Endometrial microvascular endothelial cells (primary cell): ENCODE measurements around the gene TEKTIP1. TPM values are rescaled to one million over a fixed set of nuclear protein-coding genes. Genes with fewer than 3 reads are reported as not detected.
"Not testable (repeated sequence)": the region's sequence is repeated elsewhere in the genome, so short reads cannot be mapped to it uniquely, and the experiment has no call there.

Experiments used
- in situ Hi-C: cut with HindIII; loops from 2 replicates; pipeline ENCODE4 v1.10.0; 2017; ENCODE audit warnings: low sequenced_read_pairs, low pct_unique_long_range_greater_than_20kb; ENCODE audit errors: inconsistent ontology term
- total RNA-seq: library from RNA; depleted of rRNA; stranded (reverse); fragments of >200 nt; gene quantifications from one replicate; pipeline ENCODE4 v1.2.3, GENCODE V29; 2015; ENCODE audit errors: inconsistent ontology term

Gene TEKTIP1
- total RNA-seq, 1 donor from 2014 or later: not detected

- in situ Hi-C loops: no loop called here
Measured at GRCh38 chr19:3575260-3575741, 36.3 kb downstream of the TEKTIP1 start.

DNA sequence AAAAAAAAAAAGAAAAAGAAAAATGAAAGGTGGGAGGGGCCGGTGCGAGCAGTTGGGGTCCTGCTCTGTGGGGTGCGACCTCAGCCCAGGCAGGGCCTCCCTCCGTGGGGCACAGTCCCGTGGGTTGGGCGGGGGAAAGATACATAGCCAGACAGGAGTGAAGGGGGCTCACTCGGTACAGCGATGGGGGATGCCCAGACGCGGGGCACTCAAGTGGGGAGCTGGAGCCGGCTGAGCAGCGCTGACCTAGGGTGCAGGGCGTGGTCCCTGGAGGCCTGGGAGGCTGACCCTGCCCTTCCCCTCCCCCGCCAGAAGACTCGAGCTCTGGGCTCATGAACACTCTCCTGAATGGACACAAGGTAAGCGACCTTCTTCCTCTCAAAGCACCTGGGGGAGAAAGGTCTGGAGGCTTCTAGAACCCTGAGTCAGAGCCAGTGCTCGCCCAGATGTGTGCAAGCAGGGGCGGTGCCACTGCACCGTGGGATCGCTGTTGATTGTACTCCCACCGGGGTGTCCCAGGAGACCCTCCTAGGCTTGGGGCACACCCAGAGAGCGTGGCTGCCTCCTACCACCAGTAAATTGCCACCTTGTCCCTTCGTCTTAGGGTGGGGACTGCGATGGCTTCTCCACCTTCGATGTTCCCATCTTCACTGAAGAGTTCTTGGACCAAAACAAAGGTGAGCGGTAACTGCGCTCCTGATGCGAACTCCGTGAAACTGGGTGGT lies 37.1 kb downstream of the TEKTIP1 start:
- in situ Hi-C loops: no loop called here

GRCh38 chr19:3576696-3577443 lies 37.9 kb downstream of the TEKTIP1 start:
- in situ Hi-C loops: no loop called here

- in situ Hi-C loops: no loop called here
Measured at GRCh38 chr19:3577723-3578344, 38.9 kb downstream of the TEKTIP1 start.

DNA sequence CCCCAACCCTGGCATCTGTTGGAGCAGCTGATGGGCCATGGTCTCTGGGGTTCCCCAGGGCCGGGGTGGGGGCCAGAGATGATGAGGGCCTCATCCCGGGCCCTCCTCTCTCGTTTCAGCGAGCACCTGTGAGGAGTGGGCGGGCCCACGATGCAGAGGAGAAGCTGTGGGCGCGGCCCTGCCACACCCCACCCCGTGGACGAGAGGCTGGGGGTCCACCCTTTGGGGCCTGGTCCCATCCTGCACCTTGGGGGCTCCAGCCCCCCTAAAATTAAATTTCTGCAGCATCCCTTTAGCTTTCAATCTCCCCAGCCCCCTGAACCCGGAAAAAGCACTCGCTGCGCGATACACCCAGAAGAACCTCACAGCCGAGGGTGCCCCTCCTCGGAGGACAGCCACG lies 39.4 kb downstream of the TEKTIP1 start:
- in situ Hi-C loops: no loop called here

GRCh38 chr19:3580156-3580934 lies 41.4 kb downstream of the TEKTIP1 start:
- in situ Hi-C loops: no loop called here

GRCh38 chr19:3581792-3582191 lies 42.8 kb downstream of the TEKTIP1 start:
- in situ Hi-C loops: not testable (repeated sequence)

DNA sequence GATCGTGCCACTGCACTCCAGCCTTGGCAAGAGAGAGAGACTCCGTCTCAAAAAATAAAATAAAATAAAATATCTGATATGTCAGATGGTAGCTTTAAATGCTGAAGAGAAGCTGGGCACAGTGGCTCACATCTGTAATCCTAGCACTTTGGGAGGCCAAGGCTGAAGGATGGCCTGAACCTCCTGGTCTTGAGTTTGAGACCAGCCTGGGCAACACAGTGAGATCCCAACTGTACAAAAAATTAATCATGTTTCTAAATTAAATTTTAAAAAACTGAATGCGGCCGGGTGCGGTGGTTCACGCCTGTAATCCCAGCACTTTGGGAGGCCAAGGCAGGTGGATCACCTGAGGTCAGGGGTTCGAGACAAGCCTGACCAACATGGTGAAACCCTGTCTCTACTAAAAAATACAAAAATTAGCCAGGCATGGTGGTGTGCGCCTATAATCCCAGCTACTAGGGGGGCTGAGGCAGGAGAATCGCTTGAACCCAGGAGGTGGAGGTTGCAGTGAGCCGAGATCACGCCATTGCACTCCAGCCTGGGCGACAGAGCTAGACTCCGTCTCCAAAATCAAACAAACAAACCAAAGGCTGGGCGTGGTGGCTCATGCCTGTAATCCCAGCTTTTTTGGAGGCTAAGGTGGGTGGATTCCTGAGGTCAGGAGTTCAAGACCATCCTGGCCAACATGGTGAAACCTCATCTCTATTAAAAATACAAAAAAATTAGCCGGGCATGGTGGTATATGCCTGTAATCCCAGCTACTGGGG lies 45.2 kb downstream of the TEKTIP1 start:
- in situ Hi-C loops: not testable (repeated sequence)

DNA sequence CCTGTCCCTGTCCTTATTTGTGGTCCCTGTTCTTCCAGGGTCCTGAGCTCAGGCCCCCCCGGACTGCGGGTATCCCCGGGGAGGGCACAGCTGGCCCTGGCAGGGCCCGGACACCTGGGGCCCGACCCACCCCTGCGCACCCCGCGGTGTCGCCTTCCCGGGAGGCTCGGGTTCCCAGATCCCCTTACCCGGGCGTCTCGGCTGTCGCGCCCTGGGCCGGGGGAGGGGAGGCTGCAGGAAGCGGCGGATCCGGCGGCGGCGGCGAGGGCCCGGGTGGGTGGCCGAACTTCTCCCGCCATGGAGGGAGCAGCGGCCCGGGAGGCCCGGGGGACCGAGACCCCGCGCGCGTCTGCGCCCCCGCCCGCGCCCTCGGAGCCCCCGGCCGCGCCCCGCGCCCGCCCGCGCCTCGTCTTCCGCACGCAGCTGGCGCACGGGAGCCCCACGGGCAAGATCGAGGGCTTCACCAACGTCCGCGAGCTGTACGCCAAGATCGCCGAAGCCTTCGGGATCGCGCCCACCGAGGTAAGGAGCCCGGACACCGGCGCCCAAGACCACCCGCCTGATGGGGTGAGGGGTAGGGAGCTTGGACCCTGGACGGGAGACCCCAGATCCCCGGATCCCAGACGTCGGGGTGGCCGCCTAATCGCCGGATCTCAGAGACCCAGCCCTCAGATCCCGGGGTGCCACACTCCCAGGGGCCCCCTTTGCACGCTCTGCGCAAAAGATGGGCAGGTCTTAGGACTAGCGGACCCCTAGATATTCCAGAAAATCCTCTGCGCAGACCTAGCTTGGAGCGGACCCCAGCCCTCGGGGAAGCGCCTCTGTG lies 46.5 kb downstream of the TEKTIP1 start, which contains the start of gene GIPC3:
GIPC3 (plus strand) TSS at position 178 of the 826 bp plus-strand sequence; CDS start at position 298, 120 bp downstream.
- in situ Hi-C loops: no loop called here

DNA sequence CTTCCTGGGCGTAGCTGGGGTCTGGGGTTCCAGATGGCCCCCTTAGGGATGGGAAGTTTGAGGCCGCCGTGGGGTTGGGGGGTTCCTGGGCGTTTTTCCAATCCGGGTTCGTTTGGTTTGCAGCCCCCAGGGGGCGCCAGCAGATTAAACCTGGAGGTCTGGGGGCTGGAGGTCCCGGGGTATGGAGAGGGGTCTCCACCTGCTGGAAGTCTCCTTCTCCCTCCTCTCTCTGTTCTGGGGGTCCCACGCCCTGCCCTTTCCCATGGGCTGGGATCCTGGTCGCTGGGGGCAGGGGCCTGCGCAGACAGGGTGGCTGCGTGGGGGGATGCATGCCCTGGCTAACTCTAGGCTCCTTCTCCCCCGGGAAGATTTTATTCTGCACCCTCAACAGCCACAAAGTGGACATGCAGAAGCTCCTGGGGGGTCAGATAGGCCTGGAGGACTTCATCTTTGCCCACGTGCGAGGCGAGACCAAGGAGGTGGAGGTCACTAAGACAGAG lies 47.2 kb downstream of the TEKTIP1 start:
- in situ Hi-C loops: no loop called here

DNA sequence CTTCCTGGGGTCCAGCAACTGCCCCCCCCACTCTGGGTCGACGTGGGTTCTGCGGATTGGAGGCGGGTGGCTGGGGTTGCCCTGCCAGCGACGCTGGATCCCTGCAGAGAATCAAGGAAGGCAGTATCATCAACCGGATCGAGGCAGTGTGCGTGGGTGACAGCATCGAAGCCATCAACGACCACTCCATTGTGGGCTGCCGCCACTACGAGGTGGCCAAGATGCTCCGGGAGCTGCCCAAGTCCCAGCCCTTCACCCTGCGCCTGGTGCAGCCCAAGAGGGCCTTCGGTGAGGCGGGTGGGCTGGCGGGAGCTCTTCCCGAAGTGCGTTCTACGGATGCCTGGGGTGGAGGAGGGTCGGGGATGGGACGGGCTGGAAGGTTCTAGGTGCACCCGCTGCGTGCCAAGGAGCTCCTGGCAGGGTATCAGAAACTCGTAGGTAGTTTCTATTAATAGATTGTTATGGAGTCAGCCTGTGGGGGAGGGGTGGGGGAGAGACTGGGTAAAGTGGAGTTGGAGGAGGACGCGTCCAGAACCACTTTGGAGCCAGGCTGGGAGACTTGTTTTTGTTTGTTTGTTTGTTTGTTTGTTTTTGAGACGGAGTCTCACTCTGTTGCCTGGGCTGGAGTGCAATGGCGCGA lies 47.9 kb downstream of the TEKTIP1 start:
- in situ Hi-C loops: no loop called here

- in situ Hi-C loops: no loop called here
Measured at GRCh38 chr19:3589439-3589838, 50.5 kb downstream of the TEKTIP1 start.

DNA sequence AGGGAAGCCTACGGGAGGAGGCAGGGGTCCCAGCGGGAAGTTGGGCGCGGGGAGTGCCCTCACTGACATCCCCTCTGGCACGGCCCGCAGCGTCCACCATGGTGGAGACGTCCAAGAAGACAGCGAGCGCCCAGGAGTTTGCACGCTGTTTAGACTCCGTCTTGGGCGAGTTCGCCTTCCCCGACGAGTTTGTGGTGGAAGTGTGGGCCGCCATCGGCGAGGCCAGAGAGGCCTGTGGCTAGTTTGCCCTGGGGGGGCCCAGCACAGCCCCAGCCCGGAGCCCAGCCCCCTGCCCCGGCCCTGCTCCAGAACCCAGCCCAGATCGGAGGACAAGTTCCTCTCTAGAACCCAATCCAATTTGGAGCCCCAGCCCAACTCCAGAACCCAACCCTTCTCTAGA lies 51.0 kb downstream of the TEKTIP1 start:
- in situ Hi-C loops: no loop called here

- in situ Hi-C loops: no loop called here
Measured at GRCh38 chr19:3590991-3591659, 52.2 kb downstream of the TEKTIP1 start.

DNA sequence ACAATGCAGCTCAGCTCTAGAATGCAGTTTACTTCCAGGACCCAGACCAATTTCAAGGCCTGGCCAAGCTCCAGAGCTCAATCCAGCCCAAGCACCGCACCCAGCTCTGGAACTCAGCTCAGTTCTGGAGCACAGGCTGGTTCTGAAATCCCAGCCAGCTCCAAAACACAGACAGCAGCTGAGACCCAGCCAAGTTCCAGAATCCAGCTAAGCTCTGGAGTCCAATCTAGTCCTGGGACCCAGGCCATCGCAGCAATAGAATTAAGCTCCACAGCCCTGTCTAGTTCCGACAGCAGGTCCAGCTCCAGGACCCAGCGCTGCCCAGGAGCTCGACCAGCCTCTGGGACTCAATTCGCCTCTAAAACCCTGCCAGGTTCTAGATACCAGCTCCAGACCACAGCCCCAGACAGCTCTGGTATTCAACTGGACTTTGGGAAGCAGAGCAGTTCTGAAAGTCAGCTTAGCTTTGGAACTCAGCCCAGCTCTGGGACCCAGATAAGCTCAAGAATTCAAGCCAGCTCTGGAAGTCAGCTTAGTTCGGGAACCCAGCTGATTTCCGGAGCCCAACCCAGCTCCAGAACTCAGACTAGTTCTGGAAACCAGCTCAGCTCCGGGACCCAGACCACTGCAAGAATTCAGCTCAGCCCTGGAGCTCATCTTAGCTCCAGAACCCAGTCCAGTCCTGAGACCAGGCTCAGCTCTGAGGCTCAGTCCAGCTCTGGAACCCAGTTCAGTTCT lies 53.1 kb downstream of the TEKTIP1 start:
- in situ Hi-C loops: no loop called here

DNA sequence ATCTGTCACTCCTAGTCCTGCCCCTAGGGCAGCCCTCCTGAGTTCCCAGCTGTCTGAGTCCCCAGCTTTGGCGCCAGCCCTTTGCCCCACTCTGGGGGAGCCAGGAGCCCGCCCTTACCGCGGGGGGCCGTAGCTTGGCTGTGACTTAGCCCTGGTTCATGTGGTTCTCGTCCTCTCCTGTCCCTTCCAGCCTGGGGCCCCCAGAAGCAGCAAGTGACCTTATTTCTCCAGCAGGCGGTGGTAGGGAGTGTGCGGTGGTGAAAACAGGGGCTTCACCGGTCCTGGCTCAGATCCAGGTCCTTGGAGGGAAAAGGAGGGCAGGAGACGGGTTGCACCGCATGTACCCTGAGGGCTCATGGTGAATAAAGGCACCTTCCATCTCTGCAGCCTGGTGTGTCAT lies 54.2 kb downstream of the TEKTIP1 start:
- in situ Hi-C loops: no loop called here
